ENCODE measurements around the gene RBBP8NL.

Gene RBBP8NL

DNA sequence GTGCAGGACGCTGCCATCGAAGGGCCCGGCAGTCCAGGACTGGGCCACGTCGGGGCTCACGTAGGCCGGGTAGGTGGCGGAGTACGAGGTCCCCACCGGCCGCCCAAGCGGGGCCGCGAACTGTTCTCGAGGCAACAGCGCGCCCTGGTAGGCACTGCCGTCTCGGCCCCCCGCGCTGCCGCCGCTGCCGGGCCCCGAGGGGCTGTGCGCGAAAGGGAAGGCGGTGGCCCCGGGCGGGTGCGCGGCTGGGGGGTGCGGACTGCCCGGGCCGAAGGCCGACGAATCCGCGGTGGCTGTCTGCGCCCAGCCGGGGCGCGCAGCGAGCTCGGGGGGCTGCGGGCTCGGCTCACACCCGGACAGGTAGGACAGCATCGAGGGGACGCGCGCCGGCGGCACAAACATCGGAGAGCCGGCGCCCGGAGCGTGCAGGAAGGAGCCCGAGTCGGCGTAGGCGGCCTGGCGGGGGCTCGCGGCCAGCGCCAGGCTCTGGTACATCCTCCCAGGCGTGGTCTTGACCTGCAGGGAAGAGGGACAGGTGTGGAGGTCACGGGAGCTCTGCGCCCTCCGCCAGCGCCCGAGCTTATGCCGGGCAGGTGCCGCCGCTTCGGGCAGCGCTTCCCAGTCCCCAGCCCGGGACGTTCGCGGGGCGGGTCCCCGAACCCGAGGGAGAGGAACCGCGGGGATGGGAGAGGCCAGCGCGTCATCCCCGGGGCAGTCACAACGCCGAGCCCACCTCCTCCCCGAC is 47.9 kb upstream of the RBBP8NL start:
- Histone ChIP-seq H3K27me3 (replicated peaks; ENCODE audit: insufficient read depth, low read length) (peaks cover 88% of the 10 kb centered on the region), H3K79me2 (ENCODE audit: low read length) (no peaks in the 10 kb centered on the region), H3K36me3 (replicated peaks; ENCODE audit: insufficient read depth, low read length) (no peaks in the 10 kb centered on the region), H3K4me3 (ENCODE audit: low read length) (no peak overlapping the region), H3K9ac (ENCODE audit: low read length) (no peak overlapping the region), H3K4me1 (ENCODE audit: low read length) (no peaks in the 10 kb centered on the region), H3K4me2 (ENCODE audit: low read depth, low read length) (no peak overlapping the region), H3K27ac (ENCODE audit: low read length) (no peak overlapping the region), H3F3A (ENCODE audit: insufficient read depth, low read length) (no peaks in the 10 kb centered on the region), H2AFZ (ENCODE audit: low read length) (no peak overlapping the region), H4K20me1 (ENCODE audit: insufficient read depth, low read length) (no peaks in the 10 kb centered on the region), H3K9me3 (replicated peaks; ENCODE audit: insufficient read depth, low read length) (no peaks in the 10 kb centered on the region), H3K9me2 (replicated peaks; ENCODE audit: insufficient read depth, low read length) (no peaks in the 10 kb centered on the region)
- TF ChIP-seq, protein P1, sequence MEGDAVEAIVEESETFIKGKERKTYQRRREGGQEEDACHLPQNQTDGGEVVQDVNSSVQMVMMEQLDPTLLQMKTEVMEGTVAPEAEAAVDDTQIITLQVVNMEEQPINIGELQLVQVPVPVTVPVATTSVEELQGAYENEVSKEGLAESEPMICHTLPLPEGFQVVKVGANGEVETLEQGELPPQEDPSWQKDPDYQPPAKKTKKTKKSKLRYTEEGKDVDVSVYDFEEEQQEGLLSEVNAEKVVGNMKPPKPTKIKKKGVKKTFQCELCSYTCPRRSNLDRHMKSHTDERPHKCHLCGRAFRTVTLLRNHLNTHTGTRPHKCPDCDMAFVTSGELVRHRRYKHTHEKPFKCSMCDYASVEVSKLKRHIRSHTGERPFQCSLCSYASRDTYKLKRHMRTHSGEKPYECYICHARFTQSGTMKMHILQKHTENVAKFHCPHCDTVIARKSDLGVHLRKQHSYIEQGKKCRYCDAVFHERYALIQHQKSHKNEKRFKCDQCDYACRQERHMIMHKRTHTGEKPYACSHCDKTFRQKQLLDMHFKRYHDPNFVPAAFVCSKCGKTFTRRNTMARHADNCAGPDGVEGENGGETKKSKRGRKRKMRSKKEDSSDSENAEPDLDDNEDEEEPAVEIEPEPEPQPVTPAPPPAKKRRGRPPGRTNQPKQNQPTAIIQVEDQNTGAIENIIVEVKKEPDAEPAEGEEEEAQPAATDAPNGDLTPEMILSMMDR (IDR thresholded peaks at IDR 0.05; ENCODE audit: low read length), result no peak
- TF ChIP-seq EZH2 (optimal IDR thresholded peaks at IDR 0.05; ENCODE audit: low read depth, low read length) (peak; percentile 82), EZH2phosphoT487 (IDR thresholded peaks at IDR 0.05; ENCODE audit: low read length) (no peak)
- no peak for DNase-seq

DNA sequence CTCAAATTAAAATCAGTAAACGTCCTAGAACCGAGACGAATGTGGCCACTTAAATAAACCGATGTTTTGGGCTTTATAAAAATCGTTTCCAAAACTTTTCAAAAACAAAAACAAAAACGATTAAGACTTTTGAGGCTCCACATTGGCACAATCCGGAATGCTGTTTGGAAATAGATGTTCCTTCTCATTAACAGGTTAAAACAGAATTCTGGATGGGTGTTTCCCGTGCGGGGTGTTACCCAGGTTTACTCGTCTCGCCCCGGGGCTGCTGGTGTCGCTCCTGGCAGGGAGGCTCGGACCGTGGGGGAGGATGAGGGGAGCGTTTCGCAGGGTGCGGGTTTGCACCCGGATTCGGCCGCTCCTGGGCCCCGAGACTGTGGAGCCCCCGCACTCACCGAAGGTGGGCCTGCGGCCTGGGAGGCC is 47.3 kb upstream of the RBBP8NL start:
- H2AFZ ChIP-seq (ENCODE audit: low read length), result no peak overlapping the region
- no peaks in the 10 kb centered on the region for H3F3A ChIP-seq (ENCODE audit: insufficient read depth, low read length)
- no peak overlapping the region for H3K27ac ChIP-seq (ENCODE audit: low read length)
- no peaks in the 10 kb centered on the region for H3K9me2 ChIP-seq (replicated peaks; ENCODE audit: insufficient read depth, low read length)
- DNase-seq, result no peak
- no peaks in the 10 kb centered on the region for H3K79me2 ChIP-seq (ENCODE audit: low read length)
- H3K4me3 ChIP-seq (ENCODE audit: low read length), result no peak overlapping the region
- no peak overlapping the region for H3K4me2 ChIP-seq (ENCODE audit: low read depth, low read length)
- TF ChIP-seq EZH2 (optimal IDR thresholded peaks at IDR 0.05; ENCODE audit: low read depth, low read length), result no peak
- TF ChIP-seq, protein P1 (IDR thresholded peaks at IDR 0.05; ENCODE audit: low read length), result no peak
- TF ChIP-seq EZH2phosphoT487 (IDR thresholded peaks at IDR 0.05; ENCODE audit: low read length), result no peak
- no peaks in the 10 kb centered on the region for H4K20me1 ChIP-seq (ENCODE audit: insufficient read depth, low read length)
- no peaks in the 10 kb centered on the region for H3K4me1 ChIP-seq (ENCODE audit: low read length)
- H3K9ac ChIP-seq (ENCODE audit: low read length), result no peak overlapping the region
- H3K36me3 ChIP-seq (replicated peaks; ENCODE audit: insufficient read depth, low read length), result no peaks in the 10 kb centered on the region
- peaks cover 90% of the 10 kb centered on the region for H3K27me3 ChIP-seq (replicated peaks; ENCODE audit: insufficient read depth, low read length)
- no peaks in the 10 kb centered on the region for H3K9me3 ChIP-seq (replicated peaks; ENCODE audit: insufficient read depth, low read length)

DNA sequence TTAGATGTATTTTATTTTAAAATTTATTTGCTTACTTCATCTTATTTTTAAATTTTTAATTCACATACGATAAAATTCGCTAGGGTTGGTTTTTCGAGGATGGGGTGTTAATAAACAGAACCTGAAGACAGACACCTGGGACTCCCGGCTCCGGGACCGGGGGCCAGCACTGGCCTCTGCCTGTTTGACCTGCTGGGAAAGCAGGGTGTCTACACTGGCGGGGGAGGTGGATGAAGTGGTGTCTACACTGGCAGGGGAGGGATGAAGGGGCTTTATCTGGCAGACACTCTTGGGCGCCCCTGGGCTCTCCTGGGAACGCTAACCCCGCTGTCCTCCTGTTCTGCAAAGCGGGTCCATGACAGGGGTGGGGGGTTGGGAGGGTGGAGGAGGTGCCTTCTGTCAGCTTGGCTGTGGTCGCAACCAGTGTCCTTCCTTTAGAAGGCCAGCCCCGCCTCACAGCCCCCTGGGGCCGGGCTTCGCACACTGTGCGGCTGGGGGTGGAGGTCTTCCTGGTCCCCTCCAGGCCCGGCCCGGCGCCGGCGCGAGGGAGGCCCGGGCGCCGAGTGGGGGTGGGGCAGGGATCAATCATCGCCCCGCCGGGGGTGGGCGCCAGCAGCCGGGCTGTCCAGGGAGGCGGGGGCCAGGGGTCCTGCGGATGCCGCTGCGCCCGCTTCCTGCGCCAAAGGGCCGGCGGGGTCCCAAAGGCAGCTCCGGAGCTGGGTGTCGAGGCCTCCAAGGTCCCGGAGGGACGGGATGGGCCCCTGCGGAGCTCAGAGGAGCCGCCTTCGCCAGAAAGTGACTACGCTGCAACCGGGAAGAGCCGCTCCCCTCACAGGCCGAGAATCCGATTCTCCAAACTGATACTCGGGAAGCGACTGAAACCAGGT is 46.6 kb upstream of the RBBP8NL start:
- DNase-seq, result no peak
- H2AFZ ChIP-seq (ENCODE audit: low read length), result no peak overlapping the region
- no peaks in the 10 kb centered on the region for H3K36me3 ChIP-seq (replicated peaks; ENCODE audit: insufficient read depth, low read length)
- H3K27me3 ChIP-seq (replicated peaks; ENCODE audit: insufficient read depth, low read length), result peaks cover 90% of the 10 kb centered on the region
- no peaks in the 10 kb centered on the region for H3K4me1 ChIP-seq (ENCODE audit: low read length)
- H3K9ac ChIP-seq (ENCODE audit: low read length), result no peak overlapping the region
- H3K4me3 ChIP-seq (ENCODE audit: low read length), result no peak overlapping the region
- no peaks in the 10 kb centered on the region for H3K79me2 ChIP-seq (ENCODE audit: low read length)
- H3K27ac ChIP-seq (ENCODE audit: low read length), result no peak overlapping the region
- H3K9me3 ChIP-seq (replicated peaks; ENCODE audit: insufficient read depth, low read length), result no peaks in the 10 kb centered on the region
- TF ChIP-seq, protein P1 (IDR thresholded peaks at IDR 0.05; ENCODE audit: low read length), result no peak
- TF ChIP-seq EZH2 (optimal IDR thresholded peaks at IDR 0.05; ENCODE audit: low read depth, low read length) (no peak), EZH2phosphoT487 (IDR thresholded peaks at IDR 0.05; ENCODE audit: low read length) (no peak)
- no peaks in the 10 kb centered on the region for H3F3A ChIP-seq (ENCODE audit: insufficient read depth, low read length)
- no peaks in the 10 kb centered on the region for H4K20me1 ChIP-seq (ENCODE audit: insufficient read depth, low read length)
- no peaks in the 10 kb centered on the region for H3K9me2 ChIP-seq (replicated peaks; ENCODE audit: insufficient read depth, low read length)
- H3K4me2 ChIP-seq (ENCODE audit: low read depth, low read length), result no peak overlapping the region
